Activated CD4-positive, alpha-beta T cell treated with anti-CD3 and anti-CD28 coated beads, Interleukin-2, Interleukin-4, amounts not matched to agents 100 ng/mL and 50 ng/mL, durations not matched to agents 16 hours and 8 hours (primary cell): ENCODE data around the gene SMIM35.
A peak's percentile ranks its signal among the peaks of the same experiment; 100 is the strongest.

Experiments used
- DNase-seq: peaks from one replicate; pipeline ENCODE4 v3.0.0-alpha.2; 2020; ENCODE audit warnings: low spot score

Gene SMIM35

DNA sequence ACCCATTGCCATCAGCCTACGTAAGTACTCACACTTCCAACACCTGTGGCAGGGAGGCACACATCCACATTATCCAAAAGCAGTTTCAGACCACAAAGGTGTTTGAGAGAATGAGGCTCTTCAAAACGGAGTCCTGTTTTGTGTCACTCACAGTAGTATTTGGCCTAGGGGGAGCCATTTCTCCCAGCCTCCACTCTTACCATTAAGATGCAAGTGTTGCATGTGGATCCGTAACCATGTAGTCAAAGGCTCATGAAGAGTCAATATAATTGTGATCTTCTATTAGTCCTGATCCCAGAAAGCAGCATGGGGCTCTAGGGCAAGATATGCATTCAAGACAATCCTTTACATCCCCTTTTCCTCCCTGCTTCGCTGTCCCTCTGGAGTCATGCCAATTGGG, 59.1 kb downstream of the SMIM35 start:
- DNase-seq = no peak

DNA sequence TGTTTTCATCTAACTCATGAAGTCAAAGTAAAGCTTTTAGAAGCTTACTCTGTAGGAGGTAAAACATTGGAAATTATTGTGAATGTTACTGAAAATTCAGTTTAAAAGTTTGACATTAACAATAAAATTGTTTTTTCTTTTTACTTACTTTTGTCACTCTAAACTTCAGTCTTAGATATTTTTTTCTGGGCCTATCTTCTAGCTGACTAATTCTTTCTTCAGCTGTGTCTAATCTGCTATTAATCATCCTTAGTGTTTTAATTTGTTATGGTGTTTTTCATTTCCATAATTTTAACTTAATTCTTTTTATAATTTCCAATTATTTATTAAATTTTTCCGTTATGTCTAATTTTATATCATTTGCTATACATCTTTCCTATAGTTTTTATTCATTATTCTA, 65.6 kb downstream of the SMIM35 start:
- no peak for DNase-seq

DNA sequence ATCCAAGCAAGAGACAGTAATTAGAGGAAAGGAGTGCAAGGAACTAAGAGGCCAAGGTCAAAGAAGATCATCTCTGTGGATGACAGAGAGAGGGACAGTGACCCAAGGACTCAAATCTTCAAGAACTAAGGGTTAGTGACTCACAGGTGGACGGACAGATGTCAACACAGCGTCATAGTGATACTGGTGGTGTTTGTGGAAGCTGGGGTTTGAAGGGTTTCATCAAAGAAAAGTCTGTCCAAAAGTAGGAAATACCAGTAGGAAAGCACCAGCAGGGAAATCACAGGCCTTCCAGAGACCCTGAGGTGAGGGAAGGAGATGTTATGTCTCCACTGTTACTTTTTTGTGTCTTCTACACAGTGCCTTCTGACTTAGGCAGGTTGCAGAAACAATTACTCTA, 68.4 kb downstream of the SMIM35 start:
- DNase-seq = no peak

DNA sequence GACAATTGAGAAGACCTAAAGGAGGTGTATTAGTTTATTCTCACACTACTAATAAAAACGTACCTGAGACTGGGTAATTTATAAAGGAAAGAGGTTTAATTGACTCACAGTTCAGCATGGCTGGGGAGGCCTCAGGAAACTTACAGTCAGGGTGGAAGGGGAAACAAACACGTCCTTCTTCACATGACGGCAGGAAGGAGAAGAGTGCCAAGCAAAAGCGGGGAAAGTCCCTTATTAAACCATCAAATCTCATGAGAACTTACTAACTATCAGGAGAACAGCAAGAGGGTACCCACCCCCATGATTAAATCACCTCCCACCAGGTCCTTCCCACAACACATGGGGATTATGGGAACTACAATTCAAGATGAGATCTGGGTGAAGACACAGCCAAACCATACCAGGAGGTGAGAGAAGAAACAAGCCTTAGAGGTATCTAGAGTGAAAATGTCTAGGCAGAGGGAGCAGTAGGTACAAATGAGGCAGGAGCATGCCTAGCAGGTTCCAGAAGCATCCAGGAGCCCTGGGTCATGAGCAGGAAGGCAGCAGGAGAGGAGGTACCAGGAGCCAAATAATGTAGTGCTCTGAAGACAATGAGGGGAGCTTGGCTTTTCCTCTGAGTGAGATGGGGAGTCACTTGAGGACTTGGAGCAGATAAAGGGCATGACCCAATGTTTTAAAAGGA, 69.0 kb downstream of the SMIM35 start:
- no peak for DNase-seq

DNA sequence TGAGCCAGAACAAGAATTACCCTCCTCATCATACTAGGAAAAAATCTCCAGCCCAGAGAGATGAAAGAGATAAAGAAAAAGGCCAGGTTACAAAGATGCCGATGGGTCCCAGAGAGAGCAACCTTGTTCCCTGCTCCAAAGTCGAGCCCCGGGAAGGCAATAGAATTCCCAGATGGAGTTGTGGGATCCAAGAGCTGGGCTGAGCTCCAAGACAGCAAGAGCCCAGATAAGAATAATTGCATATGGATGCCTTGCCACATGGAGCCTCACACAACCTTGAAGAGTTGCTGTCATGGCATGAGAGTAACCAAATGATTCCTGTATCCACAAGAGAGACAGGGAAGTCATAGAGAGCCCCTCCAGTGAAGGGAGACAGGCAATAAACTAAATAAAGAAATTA, 69.7 kb downstream of the SMIM35 start:
- DNase-seq = no peak

DNA sequence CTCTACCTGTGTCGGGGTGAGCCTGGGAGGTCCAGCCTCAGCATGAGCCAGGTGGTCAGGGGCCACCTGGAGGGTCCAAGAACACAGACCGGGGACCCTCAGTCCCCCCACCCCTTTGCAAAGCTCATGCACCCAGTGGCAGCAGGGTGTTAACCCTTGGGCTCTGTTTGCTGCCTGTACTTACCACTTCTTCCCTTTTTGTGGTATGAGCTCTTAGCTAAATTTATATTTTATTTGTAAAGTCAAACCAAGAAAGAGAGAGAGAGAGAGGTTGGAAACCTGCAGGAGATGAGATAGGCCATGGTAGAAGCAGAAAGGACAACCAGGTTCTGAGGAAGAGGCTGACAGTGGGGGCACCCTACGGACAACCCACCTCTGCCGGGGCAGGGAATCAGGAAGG, 70.7 kb downstream of the SMIM35 start:
- DNase-seq = no peak

DNA sequence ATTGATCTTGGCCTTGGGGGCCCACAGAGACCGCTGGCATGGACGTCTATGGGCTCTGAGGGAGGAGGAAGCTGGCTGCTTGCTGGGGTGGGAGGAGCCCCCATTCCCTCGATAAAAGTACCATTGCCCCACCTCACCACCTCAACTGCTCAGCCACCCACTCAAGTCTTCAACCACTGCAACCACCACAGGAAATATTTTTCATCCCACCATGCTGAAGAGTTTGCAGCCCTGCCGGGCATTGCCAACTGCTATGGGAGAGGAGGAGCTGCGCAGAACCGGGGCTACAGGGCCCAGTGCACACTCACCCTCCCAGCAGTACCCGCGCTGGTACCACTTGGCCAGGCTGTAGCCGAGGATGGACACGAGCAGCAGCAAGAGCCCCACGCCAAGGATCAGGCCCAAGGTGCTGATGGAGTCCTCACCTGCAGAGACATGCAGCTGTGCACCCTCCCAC, 71.3 kb downstream of the SMIM35 start:
- no peak for DNase-seq

DNA sequence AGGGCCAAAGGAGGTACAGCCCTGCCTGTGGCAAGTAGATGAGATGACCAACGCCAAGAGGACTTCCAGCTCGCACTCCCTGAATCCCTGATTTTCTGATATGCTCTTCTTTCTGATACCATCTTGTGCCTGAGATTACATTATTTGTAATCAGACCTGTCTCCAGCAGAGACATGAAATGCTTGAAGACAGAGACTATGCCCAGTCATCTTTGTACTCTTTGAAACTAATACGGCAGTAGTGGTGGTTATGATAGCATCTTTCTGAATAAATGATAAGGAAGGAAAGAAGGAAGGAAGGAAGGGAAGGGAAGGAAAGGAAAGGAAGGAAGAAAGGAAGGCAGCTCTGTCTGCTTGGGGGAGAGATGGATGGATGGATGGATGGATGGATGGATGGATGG, 72.7 kb downstream of the SMIM35 start:
- DNase-seq = no peak

DNA sequence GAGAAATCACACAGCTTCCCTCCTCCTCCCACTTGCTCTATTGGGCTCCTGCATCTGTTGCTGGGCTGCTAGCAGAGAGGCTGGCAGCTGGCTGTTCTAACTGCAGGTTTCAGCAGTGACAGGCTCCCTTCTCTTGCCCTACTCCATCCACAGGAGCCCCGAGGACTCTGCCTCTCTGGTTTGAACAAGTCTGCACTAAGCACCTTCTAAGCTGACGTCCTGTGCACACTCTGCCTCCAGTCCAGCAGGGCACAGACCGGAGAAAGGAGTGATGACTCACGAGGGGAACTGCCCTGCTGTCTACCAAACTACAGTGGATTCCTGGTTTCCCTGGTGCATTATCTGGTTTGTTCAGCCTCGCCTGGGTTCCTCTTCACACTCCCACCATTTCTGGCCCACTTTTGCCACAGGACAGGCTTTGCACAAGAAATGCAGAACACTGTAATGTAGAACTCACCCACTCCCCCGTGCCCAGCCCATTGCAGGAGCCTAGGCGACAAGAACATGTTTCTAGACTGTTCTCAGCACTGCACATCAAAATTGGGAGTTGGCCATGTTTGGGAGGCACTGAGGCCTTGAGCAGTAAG, 74.6 kb downstream of the SMIM35 start:
- DNase-seq = no peak

DNA sequence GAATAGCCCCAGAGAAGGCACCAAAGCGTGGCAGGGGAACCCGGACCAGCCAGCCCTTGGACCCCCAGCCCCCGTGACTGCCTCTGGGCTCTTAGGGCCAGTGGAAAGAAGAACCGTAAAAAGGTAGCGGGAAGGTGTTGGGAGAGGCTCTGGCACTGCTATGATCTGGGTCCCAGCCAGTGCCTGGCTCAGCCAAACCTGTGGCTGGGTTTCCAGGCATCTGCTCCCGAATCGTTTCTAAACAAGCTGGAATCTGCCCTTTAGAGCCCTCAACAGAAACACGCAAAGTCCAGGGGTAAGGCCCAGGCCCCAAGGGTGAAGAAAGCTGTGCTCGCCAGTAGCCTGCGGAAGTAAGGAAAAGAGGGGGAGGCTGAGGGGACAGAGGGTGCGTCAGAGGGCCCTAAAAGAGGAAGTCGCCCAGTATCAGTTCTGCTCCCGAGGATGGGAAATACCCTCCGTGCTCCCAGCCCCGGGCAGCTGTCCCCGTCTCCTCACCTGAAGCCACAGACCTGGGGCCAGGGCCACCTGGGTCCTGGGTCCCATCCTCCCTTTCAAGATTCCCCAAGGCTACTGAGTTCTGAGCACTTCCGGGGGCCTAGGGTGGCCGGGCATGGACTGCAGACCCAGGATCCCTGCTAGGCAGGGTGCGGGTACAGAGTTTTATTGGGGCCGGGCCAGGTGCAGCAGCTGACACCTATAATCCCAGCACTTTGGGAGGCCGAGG, 75.9 kb downstream of the SMIM35 start:
- no peak for DNase-seq

DNA sequence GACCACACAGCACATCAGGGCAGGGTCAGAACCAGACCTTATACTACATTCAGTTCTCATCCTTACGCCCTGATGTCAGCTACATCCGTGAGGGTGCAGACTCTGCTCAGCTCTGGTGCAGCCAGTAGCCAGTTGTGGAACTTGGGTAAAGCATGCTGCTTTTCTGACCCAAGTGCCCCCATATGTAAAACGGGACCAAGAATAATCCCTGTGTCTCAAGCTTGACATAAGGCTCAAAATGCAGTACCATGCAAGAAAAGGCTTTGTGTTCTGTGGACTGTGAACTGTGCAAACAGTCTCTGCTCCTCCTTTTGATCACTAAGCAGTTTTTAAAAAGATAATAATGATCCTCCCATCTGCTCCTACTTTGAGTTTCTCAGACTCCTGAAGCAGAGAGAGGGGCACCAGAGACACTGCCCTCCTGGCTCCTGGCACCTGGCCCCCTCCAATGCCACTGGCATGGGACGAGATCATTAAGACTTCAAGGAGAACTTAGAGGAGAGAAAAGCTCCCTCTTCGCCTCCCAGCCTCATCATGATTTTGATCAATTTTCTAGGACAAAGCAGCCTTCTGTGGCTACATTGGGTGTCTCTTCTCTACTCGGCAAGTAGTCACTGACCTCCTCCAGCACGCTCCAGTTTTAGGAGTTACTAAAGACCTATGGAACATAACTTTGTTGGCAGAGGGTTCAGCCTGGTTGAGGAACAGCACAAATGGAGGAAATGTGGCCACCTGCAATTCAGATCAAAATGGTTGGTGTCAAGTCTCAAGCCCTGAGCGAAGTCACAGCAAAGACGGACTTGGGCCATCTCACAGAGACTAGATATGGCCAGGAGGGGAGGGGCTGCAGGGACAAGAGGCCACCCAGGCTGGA, 76.7 kb downstream of the SMIM35 start:
- DNase-seq = no peak

DNA sequence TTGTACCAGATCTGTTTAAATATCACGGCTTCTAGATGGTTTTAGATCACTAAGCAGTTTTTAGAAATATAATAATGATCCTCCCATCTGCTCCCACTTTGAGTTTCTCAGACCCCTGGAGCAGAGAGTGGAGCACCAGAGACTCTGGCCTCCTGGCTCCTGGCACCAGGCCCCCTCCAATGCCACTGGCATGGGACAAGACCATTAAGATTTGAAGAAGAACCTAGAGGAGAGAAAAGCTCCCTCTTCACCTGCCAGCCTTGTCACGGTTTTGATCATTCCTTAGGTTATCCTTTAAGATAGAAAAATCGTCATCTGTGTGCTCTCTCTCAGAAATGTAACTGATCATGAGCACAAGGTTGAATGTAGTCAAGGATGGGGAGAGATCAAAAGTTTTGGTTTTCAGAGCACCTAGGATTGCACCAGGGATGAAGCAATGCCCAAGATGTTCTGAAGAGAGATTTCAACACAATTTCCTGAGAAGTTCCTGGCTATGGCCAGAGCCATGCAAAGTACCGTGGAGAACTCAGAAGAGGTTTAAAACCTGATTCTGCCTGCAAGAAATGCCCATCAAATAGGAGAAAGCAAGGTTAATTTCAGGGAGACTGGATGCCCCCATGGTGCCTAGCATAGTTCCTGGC, 78.4 kb downstream of the SMIM35 start:
- no peak for DNase-seq

DNA sequence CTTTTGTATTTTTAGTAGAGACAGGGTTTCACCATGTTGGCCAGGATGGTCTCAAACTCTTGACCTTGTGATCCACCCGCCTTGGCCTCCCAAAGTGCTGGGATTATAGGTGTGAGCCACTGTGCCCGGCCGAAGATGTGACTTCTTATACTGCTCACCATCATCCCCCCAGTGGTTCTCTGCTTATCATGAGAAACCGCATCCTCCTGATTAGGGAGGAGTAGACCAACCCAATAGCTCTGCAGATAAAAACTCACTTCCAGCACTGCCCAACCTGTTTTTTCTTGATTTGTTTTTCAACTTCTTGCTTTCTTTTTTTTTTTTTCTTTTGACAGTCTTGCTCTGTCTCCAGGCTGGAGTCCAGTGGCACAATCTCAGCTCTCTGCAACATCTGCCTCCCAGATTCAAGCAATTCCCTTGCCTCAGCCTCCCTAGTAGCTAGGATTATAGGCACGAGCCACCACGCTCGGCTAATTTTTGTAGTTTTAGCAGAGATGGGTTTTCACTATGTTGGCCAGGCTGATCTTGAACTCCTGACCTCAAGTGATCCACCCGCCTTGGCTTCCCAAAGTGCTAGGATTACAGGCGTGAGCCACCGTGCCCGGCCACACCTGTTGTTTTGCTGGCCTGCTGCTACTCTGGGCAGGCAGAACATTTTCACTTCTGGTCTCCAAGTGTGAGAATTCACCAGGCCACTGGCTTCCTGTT, 79.0 kb downstream of the SMIM35 start:
- peak; percentile 42 for DNase-seq

DNA sequence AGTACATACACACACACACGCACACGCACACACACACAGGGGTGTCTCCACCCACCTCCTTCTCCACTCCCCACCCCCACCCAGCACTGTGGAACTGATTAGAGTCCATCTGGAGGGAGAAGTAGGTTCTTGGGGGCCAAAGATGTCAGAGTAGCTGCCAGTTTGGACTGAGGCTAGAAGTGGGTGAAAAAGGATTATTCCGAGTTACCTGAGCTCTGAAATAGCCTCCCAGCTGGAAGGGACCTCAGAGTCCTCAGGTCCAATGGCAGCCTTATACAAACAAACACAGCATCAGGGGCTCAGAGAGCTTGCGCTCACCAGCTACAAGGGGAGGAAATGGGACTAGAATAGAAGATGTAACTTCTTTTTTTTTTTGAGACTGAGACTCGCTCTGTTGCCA, 79.7 kb downstream of the SMIM35 start:
- DNase-seq = no peak

DNA sequence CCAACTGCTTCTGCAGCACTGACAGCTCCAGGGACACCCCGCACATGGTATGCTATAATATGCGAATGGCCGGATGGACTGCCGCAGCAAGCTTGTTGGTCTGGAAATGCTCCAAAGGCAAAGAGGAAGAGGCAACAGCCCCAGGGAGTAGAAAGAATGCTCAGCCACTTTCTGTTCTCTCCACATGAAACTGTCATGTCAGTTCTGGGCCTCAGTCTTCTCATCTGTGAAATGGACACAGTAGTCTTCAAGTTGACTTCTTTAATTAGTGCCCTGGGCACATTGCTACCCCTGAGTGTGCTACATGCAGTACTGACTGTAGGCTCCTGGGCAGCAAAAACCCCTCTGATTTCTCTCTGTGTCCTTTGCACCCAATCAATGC, 80.6 kb downstream of the SMIM35 start:
- no peak for DNase-seq

DNA sequence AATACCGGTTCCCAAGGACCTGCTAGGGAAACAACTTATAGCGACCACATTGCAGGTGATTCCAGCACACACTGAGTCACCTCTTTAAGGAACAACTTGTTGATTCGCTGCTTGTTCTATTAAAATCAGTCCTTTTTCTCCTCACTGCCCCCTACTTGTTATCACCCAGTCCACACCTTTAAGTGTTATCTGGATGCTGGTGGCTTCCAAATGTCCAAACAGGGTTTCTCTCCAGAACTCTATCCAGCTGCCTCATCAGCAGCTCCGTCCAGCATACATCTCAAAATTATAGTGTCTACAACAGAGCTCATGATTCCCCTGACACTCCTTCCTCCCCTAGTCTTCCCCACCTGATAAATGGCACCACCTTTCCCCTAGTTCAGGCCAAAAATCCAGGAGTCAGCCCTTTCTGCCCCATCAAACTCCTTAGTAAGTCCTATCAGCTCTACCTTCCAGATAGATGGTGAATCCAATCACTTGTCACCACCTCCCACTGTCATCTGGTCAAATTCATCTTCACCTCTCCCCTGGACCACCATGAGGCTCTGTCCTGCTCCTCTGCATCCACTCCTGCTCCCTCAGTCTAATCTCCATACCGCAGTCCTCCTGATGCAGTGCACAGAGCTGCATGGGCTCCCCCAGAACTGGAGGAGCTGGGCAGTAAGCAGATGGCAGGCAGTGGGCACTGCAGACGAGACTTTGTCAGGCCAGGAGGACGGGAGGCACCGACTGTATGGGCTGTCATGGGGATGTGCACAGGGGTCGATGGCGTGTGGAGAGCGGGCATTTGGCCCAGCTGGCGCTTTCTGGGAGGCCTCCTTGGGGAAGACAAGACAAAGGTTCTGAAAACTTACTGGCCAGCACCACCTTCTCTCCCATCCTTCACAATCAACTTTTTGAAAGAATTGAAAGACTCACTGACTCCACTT, 81.3 kb downstream of the SMIM35 start:
- no peak for DNase-seq

DNA sequence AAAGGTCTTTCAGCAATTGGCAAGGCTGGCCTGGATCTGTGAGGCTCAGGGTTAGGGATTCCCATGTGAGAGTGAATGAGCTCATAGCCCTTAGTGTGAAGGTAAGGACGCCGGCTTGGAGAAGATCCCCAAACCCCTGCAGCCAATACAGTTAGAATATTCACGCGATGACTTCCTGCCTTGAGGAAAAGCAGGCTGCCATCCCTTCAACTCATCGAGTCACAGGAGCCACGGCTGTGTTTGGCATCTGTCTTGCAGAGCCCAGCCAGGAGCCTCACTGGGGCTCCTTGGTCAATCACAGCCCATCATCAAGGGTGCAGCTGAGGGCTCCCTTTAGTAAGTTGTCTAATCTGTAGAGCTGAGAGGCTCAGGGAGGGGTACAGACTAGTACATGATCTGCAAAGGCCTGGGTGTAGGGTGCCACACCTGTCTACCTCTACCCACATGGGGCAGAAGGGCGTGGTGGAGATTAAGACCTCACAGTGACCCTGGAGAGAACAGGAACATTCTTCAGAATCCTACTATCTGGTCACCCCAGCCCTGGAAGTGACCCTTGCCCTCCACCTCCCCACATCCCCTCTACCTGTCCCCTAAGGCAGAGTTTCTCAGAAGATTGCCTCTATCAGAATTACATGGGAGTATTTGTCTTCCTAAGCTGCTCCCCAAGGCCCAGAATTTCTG, 82.1 kb downstream of the SMIM35 start:
- DNase-seq = no peak

DNA sequence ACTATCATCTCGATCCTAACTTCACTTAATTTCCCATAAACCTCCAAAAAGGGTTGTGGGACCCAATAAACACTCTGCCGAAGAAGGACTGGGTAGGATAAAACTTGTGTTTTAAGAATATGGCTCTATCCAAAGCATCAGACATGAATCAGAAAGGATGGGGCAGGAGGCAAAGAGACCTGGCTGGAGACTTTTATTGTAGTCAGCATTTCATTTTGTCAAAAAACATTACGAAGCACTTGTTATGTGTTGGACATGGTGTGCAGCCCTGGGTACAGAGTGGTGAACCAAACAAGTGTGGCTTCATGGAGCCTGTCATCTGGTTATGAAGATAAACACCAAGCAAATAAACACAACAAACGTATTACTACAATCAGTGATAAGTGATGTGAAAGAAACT, 83.3 kb downstream of the SMIM35 start:
- no peak for DNase-seq

DNA sequence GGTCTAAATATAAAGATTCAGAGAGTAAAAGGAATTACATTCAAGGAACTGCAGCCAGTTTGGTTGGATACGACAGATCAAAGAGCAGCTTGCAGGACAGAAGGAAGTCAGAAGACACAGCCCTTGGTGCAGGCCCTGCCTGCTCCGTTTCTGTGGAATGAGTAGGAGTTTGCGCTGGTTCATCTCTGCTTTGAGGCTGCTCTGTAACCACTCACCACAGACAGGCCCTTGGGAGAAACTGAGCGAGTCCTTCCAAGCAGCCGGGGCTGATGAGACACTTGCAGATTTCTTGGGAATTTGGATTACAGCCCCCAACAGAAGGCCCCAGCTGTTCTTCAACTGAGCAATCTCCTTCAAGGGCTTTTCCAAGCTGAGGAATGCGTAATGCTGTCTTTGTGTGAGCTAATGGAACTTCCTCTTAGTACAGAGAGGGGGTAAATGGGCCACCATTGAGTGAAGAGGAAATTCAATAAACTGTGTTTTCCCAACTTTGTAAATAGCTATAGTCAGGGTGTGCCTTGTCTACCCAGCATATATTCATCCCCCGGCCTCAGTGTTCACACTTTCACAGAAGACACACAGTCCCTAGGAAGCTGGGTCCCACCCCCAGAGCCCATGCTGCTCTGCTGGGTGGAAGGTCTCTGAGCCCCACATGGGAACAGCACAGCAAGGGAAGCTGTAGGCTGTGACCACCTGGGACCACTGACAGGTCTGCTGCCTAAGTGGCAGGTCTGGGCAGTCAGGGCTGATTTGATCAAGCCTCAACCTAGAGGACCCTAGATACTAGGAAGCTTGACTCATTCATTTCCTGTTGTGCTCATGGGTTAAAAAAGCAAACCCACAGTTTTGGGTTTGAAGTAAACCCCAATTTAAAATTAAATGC, 84.0 kb downstream of the SMIM35 start:
- DNase-seq = peak; percentile 86
